Loucy (cell line): ENCODE results near the gene CALHM6.

ENCODE experiments used
- CTCF ChIP-seq: fragments of 200-600 bp; sonication (generic); conservative IDR thresholded peaks from 2 replicates; pipeline ENCODE4 v1.5.1; 2014; ENCODE audit warnings: mild to moderate bottlenecking, antibody characterized with exemption, low read length
- EZH2phosphoT487 ChIP-seq: fragments of 200-600 bp; IDR thresholded peaks from 2 replicates; pipeline ENCODE4 v1.6.1; 2018; ENCODE audit warnings: antibody characterized with exemption, mild to moderate bottlenecking, moderate library complexity, borderline replicate concordance

- TF ChIP-seq CTCF (no peak), EZH2phosphoT487 (no peak)
Observed at GRCh38 chr6:116512111-116512559, 51.0 kb downstream of the CALHM6 start.
